Measurements from ENCODE around the gene VCAN.
"Not testable (repeated sequence)": the region's sequence is repeated elsewhere in the genome, so short reads cannot be mapped to it uniquely, and the experiment has no call there.

Gene VCAN

GRCh38 chr5:83471405-83472212, at the start of gene VCAN:
Gene VCAN, plus strand, starts transcription at chr5:83471744. Its CDS starts 11,775 bp downstream, at chr5:83483519.
- no peak for DNase-seq

DNA sequence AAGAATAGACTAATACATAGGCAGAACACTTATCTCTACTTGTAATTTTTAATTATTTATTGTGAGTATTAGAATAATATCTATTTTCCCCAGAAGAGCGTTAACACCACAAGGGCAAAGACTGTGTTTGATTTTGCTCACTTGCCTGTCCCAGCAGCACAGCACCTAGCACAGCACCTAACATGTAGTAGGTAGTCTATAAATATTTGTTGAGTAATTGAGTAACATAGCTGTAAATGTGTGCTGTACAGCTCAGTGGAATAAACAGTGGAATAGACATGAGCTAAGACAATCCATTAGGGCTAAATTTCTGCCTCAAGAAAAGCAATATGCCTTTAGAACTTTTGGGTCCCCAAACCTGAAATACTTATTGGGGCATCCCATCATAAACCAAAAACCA, 49.3 kb upstream of the VCAN start:
- no peak for DNase-seq

GRCh38 chr5:83426855-83427254, 44.7 kb upstream of the VCAN start:
- no peak for DNase-seq

- DNase-seq = no peak
Observed at GRCh38 chr5:83428126-83428525, 43.4 kb upstream of the VCAN start.

DNA sequence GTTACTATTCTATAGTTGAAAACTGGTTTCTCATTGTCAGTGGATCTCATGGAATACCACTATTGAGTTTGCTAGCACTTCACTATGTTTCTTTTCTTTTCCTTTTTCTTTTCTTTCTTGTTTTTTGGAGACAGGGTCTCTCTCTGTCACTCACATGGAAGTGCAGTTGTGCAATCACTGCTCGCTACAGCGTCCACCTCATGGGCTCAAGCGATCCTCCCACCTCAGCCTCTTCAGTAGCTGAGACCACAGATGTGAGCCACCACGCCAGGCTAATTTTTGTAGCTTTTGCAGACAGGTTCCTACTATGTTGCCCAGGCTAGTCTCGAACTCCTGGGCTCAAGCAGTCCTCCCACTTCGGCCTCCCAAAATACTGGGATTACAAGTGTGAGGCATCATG, 42.7 kb upstream of the VCAN start:
- no peak for DNase-seq

DNA sequence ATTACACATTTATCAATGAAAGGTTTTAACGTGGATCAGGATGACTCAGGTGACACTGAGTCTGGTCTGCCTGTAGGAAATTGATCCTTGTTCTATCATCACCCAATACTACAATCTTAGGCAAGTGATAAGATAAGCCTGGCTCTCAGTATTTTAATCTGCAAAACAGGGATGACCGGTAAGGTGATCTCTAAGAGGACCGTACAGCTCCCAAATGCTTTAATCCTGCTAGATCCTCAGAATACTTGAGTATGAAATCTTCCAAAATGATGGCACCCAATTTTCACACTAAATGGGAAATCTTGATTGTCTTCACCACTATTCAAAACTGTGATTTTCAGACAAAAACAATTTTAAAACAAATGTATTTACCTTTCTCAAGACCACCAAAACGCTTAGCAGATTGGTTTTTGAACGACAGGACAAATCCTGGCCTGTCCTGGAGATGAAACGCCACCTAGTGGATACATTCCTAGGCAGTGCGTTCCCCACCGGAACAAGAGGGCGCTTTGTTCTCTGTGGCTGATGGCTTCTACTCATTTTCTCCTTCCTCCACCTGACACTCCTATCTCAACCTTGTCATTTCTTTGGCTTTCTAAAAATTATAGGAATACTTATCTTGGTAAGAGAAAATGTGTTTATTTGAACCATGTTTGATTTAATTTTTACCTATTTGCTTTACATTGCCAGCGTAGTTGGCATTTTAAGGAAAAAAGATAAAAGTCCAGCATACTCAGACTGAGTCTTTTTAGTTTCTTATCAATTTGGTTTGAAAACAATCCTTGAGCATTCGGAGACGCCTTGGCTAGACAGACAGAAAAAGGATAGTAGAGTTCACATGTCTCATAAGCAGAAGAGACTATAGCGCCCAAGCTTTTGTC, 41.2 kb upstream of the VCAN start:
- DNase-seq = peak; percentile 57

DNA sequence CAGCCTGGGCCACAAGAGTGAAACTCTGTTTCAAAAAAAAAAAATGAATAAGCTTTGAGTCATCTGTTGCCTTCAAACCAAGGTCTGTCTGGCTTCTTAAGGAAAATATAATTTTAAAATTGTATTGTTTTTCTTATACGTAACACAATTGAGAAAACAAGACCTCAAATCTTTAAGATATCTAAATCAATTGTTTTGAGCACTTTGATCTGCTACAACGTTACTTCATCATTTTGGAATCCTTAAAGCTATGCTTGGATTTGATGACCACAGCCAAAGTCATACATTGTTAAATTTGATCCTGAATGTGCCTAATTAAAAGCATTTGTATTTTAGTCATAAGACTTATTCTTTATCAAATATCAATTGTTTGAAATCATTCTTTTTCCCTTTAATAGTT, 37.7 kb upstream of the VCAN start:
- DNase-seq = no peak

- no peak for DNase-seq
Observed at GRCh38 chr5:83434946-83435345, 36.6 kb upstream of the VCAN start.

- no peak for DNase-seq
Observed at GRCh38 chr5:83436276-83436675, 35.3 kb upstream of the VCAN start.

- DNase-seq = not testable (repeated sequence)
Observed at GRCh38 chr5:83437697-83438096, 33.8 kb upstream of the VCAN start.

GRCh38 chr5:83440826-83441225, 30.7 kb upstream of the VCAN start:
- no peak for DNase-seq

GRCh38 chr5:83441747-83442146, 29.8 kb upstream of the VCAN start:
- no peak for DNase-seq

DNA sequence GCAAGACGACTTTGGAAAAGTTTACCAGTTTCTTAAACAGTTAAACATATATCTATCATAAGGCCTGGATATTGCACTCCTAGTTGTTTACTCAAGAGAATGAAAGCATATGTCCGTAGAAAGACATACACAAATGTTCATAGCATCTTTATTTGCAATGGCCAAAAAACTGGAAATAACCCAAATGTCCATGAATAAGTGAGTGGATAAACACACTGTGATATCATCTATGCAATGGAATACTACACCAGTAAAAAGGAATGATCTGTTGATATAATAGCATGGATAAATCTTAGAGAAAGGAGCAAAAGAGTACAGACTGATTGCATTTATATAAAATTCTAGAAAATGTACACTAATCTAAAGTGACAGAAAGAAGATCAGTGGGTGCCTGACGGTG, 28.0 kb upstream of the VCAN start:
- no peak for DNase-seq

DNA sequence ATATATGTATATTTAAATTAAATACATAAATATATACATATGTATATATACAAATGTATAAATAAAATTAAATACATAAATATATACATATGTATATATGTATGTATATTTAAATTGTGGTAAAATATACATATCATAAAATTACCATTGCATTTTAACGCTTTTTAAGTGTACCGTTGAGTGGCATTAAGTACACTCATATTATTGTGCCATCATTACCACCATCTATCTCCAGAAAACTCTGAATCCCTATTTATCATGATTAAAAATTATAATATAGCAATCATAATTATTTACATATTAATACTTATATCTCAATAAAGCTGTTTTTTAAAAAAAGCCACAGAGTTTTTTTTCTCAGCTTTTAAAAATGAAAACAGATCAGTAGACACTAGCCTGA, 27.1 kb upstream of the VCAN start:
- DNase-seq = no peak

DNA sequence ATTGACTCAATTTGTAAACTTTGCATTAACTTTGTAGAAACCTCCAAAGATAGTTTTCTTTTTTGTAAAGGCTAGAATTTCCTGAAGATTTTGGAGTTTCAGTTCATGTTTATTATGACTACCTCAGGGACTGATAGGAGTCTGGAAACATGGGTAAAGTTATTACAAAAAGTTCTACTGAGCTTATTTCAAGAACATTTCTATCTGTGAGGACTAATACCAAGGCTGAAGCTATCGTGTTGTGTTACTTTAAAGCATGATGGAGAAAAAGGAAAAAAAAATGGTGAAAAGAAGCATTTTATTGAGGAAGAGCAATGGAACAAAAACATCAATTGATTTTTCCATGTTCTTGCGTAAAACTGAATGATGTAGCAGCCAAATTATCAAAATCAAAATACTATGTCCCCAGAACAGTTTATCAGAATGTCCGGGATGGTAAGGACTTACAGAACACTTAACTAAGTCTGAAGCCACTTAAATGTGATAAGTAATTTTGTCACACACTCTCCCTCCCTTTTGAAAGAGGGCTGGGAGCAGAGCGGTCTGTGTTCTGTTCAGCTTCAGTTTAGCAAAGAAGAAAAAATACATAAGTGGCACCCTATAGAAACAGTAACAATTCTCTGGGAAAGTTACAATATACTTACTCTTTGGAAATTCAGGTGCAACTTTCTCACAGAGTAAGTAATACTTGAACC, 25.1 kb upstream of the VCAN start:
- DNase-seq = no peak

GRCh38 chr5:83447533-83447932, 24.0 kb upstream of the VCAN start:
- DNase-seq = no peak

DNA sequence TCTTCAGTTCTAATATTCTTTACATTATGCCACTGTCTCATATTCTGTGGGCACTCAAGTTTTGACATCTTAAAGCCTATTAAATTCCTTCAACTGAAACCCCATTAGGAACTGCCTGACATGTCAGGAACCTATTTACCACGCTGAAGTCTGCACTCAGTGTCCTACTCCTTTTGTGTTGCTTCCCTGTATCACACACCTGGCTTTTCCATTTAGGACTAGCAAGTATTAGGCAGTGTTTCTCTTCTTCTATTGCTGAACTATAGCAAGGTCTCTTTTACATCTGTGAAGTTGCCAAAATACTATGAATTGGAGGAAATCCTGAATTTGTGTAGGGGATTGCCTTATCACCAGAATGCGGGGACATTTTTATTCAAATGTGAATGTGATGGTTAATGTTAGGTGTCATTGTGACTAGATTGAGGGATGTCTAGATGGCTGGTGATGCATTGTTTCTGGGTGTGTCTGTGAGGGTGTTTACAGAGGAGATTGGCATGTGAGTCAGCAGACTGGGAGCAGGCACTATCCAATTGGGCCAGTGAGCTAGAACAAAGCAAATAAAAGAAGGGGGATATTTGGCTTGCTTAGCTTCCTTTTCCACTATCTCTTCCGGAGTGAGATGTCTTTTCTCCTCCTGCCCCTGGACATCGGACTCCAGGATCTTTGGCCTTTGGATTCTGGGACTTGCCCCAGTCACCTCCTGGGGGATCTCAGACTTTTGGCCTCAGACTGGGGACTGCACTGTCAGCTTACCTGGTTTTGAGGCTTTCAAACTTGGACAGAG, 21.2 kb upstream of the VCAN start:
- DNase-seq = no peak

- no peak for DNase-seq
Observed at GRCh38 chr5:83450967-83451248, 20.6 kb upstream of the VCAN start.

DNA sequence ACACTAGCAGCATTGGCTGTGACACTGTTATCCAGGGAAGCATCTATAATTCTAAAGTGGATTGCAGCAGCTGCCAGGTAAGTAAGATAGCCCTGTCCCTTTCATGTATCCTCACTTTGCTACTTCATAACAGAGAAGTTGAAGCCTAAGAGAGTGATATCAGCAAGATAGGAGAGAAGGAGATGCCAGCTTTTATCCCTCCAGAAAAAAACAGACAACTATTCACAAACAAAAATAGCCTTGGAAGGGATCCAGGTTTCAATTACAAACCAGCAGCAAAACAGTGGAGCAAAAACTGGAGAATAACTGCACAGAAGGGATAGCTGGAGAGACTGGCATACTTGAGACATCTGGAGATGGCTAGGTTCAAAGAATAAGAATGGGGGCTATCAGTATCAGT, 19.6 kb upstream of the VCAN start:
- DNase-seq = no peak

- DNase-seq = no peak
Observed at GRCh38 chr5:83453937-83454336, 17.6 kb upstream of the VCAN start.

DNA sequence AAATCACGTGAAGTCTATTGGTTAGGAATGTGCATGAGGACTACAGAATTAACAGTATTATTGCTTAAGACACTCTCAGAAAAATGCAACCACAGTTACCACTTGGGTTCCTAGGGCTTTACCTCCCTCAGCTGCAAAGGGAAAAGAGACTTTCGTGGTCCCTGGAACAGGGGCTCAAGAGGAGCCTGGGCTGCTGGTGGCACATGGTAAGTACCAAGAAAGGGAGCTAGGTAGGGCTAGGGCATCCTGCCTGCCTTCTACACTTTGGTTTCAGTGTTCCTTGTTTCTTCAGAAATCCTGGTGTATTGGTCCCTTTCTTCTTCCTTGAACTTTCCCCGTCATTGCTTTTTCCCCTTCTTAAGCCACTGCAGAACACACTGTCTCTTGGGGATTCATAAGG, 7.3 kb upstream of the VCAN start:
- DNase-seq = no peak

- no peak for DNase-seq
Observed at GRCh38 chr5:83467371-83468035, 4.0 kb upstream of the VCAN start.

Measured in CD4-positive, alpha-beta T cell treated with Interleukin-17A for 1 hour (primary cell).